ENCODE results near the gene ATP13A3. TPM values are rescaled to one million over a fixed set of nuclear protein-coding genes. Genes with fewer than 3 reads are reported as not detected.

ATP13A3 gene
- total RNA-seq, 1 donor from 2014 or later: 60.2 TPM

DNA sequence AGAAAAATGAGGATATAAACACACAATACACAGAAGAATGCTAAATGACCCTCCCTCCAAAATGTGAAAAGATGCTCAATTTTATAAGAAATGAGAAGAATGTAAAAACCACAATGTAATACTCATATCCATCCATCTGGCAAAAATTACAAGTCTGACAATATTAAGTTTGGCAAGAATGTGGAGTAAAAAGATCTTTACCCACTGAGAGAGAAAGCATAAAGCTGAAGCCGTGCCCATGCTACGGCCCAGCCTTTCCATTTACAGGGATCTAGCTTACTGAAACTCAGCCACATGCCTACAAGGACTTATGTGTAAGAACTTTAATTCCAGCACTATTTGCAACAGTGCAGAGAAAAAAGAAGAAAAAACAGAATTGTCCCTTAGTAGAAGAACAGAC is 42.9 kb downstream of the ATP13A3 start:
- Mint-ChIP-seq H3K36me3 (peaks cover 25% of the 10 kb centered on the region), H3K4me3 (no peak overlapping the region), H3K9me3 (no peaks in the 10 kb centered on the region), H3K27me3 (ENCODE audit: low read depth) (no peaks in the 10 kb centered on the region), H3K27ac (no peak overlapping the region), H3K4me1 (peaks cover 8% of the 10 kb centered on the region)
- DNase-seq (ENCODE audit: low spot score in 2 of 2, unreplicated experiment in 2 of 2): no peak
- TF ChIP-seq, protein P1, sequence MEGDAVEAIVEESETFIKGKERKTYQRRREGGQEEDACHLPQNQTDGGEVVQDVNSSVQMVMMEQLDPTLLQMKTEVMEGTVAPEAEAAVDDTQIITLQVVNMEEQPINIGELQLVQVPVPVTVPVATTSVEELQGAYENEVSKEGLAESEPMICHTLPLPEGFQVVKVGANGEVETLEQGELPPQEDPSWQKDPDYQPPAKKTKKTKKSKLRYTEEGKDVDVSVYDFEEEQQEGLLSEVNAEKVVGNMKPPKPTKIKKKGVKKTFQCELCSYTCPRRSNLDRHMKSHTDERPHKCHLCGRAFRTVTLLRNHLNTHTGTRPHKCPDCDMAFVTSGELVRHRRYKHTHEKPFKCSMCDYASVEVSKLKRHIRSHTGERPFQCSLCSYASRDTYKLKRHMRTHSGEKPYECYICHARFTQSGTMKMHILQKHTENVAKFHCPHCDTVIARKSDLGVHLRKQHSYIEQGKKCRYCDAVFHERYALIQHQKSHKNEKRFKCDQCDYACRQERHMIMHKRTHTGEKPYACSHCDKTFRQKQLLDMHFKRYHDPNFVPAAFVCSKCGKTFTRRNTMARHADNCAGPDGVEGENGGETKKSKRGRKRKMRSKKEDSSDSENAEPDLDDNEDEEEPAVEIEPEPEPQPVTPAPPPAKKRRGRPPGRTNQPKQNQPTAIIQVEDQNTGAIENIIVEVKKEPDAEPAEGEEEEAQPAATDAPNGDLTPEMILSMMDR (IDR thresholded peaks at IDR 0.05; ENCODE audit: unreplicated experiment): no peak

GRCh38 chr3:194440756-194441155 is 46.0 kb downstream of the ATP13A3 start:
- H3K4me3 Mint-ChIP-seq: no peak overlapping the region
- no peaks in the 10 kb centered on the region for H3K9me3 Mint-ChIP-seq
- peaks cover 30% of the 10 kb centered on the region for H3K36me3 Mint-ChIP-seq
- H3K27me3 Mint-ChIP-seq (ENCODE audit: low read depth): no peaks in the 10 kb centered on the region
- peak overlapping the region; percentile 54 for H3K27ac Mint-ChIP-seq
- TF ChIP-seq, protein P1 (IDR thresholded peaks at IDR 0.05; ENCODE audit: unreplicated experiment): no peak
- peaks cover 8% of the 10 kb centered on the region for H3K4me1 Mint-ChIP-seq
- no peak for DNase-seq (ENCODE audit: low spot score in 2 of 2, unreplicated experiment in 2 of 2)

- Mint-ChIP-seq H3K27me3 (ENCODE audit: low read depth) (no peaks in the 10 kb centered on the region), H3K36me3 (peaks cover 33% of the 10 kb centered on the region), H3K4me1 (peaks cover 8% of the 10 kb centered on the region), H3K27ac (peak overlapping the region; percentile 54), H3K9me3 (no peaks in the 10 kb centered on the region), H3K4me3 (no peak overlapping the region)
- no peak for DNase-seq (ENCODE audit: low spot score in 2 of 2, unreplicated experiment in 2 of 2)
- TF ChIP-seq, protein P1 (IDR thresholded peaks at IDR 0.05; ENCODE audit: unreplicated experiment): no peak
Measured at GRCh38 chr3:194439881-194440550, 46.8 kb downstream of the ATP13A3 start.

GRCh38 chr3:194434503-194434902 is 52.3 kb downstream of the ATP13A3 start:
- no peak for DNase-seq (ENCODE audit: low spot score in 2 of 2, unreplicated experiment in 2 of 2)
- H3K4me1 Mint-ChIP-seq: peaks cover 7% of the 10 kb centered on the region
- TF ChIP-seq, protein P1 (IDR thresholded peaks at IDR 0.05; ENCODE audit: unreplicated experiment): no peak
- H3K9me3 Mint-ChIP-seq: no peaks in the 10 kb centered on the region
- H3K27ac Mint-ChIP-seq: no peak overlapping the region
- H3K36me3 Mint-ChIP-seq: peaks cover 48% of the 10 kb centered on the region
- no peak overlapping the region for H3K4me3 Mint-ChIP-seq
- H3K27me3 Mint-ChIP-seq (ENCODE audit: low read depth): no peaks in the 10 kb centered on the region

DNA sequence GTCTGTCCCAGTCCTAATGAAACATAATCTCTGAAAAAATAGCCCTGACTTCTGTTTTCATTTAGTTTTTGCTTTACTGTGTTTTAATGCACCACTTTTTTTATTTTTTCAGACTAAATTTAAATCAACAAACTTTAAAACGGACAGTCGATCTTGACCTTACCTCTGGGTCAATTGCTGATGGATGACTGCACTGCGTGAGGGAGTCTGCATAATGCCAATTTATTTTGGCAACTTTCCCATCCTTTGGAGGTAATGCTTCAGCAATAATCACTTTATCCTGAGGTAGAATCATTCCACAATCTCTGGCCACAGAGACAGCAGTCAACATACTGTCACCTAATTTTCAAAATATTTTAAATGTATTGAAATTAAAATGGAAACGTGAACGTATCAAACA is 55.2 kb downstream of the ATP13A3 start:
- Mint-ChIP-seq H3K27ac (no peak overlapping the region), H3K27me3 (ENCODE audit: low read depth) (no peaks in the 10 kb centered on the region), H3K4me1 (peaks cover 7% of the 10 kb centered on the region), H3K36me3 (peaks cover 45% of the 10 kb centered on the region), H3K4me3 (no peak overlapping the region), H3K9me3 (no peaks in the 10 kb centered on the region)
- no peak for DNase-seq (ENCODE audit: low spot score in 2 of 2, unreplicated experiment in 2 of 2)
- TF ChIP-seq, protein P1 (IDR thresholded peaks at IDR 0.05; ENCODE audit: unreplicated experiment): no peak
